ENCODE data around the gene NTM.

DNA sequence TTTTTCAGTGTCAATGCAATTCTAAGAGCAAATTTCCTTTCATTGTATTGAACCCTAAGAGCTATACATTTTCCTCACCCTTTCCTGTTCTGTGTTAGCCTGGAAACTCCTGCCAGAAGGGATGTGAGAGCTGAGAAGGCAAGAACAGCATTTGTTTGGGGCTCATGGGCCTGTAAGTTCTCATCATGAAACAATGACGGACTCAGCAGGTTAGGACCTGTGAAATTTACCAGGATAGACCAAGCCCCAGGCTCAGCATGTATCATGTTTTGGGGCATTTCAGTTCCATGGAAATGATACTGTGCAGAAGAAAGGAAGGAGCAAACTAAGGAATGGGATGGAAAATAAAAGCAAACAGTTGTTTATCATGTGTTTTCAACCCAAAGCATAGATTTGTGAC is 41.6 kb downstream of the NTM start:
- TF ChIP-seq EP300 (IDR thresholded peaks at IDR 0.05) (no peak), CTCF (IDR thresholded peaks at IDR 0.05) (no peak), POLR2A (IDR thresholded peaks at IDR 0.05) (no peak), POLR2AphosphoS5 (IDR thresholded peaks at IDR 0.05) (no peak)
